ENCODE results near the gene PPFIBP1.

GRCh38 chr12:27534765-27535161 is 10.8 kb downstream of the PPFIBP1 start:
- TF ChIP-seq POLR2A (IDR thresholded peaks at IDR 0.05) (no peak), CTCF (IDR thresholded peaks at IDR 0.05) (no peak)

All from lower leg skin (tissue), 3 donors.